WI38 (cell line): ENCODE results near the gene GOLGB1.

Experiments
- H3K4me3 ChIP-seq: 2 replicates; pipeline ENCODE4 v1.5.1; 2011; ENCODE audit warnings: low read depth, mild to moderate bottlenecking, control low read depth, low read length
- CTCF ChIP-seq: IDR thresholded peaks from 2 replicates; pipeline ENCODE4 v1.5.1; 2012; ENCODE audit warnings: low read depth, mild to moderate bottlenecking, control low read depth, low read length

Gene GOLGB1

GRCh38 chr3:121737644-121738043 is 11.9 kb downstream of the GOLGB1 start:
- no peak overlapping the region for H3K4me3 ChIP-seq
- no peak for TF ChIP-seq CTCF

DNA sequence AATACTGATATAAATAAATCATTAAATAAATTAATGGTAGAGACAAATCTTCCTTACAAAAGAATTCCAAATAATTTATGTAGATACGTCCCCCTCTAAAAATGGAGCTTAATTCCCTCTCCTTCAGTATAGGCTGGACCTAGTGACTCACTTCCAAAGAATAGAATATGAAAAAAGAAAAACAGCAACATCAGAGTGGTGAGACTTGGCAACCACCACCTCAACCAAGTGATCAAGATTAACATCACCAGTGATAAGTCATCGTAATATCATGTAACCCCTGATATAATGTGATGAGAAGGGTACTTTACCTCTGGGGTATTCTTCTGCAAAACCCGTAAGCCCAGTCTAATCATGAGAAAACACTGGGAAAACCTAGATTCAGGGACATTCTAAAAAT is 13.4 kb downstream of the GOLGB1 start:
- H3K4me3 ChIP-seq: no peak overlapping the region
- no peak for TF ChIP-seq CTCF

DNA sequence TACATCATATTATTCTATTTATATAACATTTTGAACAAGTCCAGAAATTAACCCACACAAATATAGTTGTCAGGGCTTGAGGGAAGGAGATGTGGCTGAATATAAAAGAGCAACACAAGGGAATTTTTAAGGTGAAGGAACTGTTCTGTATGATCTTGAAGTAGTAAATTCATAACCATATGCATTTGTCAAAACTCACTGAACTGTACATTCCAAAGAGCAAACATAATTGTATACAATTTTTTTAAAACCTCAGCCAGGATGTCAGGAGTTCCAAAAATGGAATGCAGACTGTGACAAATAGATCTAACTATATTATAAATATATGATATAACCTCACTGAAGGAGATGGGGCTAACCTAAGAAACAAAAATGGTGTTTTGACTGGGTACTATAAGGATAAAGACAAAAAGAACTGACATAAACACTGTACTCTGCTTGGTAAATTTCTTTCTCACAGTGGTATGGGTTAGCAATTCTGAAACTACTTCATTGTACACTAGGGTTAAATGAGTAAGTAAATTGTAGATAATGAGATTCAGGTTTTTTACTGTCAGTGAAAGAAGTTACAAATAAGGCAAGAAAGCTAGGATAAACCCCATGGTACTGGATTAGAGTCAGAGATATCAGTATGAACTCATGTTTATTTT is 14.4 kb downstream of the GOLGB1 start:
- TF ChIP-seq CTCF: no peak
- H3K4me3 ChIP-seq: no peak overlapping the region

DNA sequence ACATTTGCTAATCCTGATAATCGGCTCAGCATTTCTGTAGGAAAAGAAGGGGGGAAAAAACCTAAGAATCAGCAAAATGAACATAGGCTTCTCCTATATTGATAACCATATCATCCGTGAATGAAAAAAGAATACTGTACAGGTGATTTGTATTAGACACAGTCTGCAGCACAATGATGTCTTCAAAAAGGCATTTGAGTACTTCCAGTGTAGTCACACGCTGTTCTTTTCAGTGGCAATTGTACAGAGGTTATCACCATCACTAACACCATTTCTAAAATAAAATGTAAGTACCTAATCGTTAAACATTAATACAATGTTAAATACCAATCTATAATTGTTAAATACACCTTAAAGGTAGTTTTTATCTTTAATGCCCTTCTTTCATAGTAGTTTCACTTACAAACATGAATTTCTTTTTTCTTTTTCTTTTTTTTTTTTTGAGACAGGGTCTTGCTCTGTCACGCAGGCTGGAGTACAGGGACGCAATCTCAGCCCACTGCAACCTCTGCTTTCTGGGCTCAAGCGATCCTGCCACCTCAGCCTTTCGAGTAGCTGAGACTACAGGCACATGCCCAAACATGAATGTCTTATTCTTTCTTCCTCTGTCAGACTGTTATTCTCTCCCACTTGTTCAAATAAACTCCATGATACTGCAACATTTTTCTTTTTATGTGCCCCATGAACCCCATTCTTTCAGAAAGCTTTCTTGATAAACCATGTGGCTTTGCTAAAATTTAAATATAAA is 18.4 kb downstream of the GOLGB1 start:
- no peak overlapping the region for H3K4me3 ChIP-seq
- no peak for TF ChIP-seq CTCF

DNA sequence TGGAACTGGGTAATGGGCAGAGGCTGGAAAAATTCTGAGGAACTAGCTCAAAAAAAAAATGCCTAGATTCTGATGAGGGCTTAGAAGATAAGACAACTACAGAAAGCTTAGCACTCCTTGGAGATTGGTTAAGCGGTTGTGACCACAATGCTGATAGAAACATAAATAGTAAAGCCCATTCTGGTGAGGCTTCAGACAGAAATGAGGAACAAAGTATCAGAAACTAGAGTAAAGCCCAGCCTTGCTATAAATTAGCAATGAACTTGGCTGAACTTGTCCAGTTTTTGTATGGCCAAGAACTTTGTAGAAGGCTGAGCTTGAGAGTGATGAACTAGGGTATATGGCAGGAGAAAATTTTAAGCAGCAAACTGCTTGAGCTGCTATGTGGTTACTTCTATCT is 25.4 kb downstream of the GOLGB1 start:
- H3K4me3 ChIP-seq: no peak overlapping the region
- no peak for TF ChIP-seq CTCF

DNA sequence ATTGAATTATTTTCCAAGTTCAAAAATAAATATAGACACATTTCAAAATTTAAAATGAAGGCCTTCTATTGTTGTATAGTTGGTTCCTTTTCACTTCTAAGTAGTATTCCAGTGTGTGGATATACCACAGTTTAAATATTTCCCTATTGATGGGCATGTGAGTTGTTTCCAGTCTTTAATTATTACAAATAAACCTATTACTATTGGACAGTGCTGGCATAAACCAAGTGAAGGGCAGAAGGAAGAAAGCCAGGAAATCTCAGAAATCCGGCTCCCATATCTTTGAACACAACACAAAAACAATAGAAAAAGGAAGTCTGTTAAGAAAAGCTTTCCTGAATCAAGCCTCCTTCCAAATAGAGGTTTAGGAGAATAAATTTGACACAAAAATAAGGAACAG is 26.1 kb downstream of the GOLGB1 start:
- TF ChIP-seq CTCF: no peak
- no peak overlapping the region for H3K4me3 ChIP-seq

- no peak for TF ChIP-seq CTCF
- H3K4me3 ChIP-seq: no peak overlapping the region
Observed at GRCh38 chr3:121722411-121722810, 27.1 kb downstream of the GOLGB1 start.
